Measurements from ENCODE around the gene PIK3AP1.
"Not testable (repeated sequence)": the region's sequence is repeated elsewhere in the genome, so short reads cannot be mapped to it uniquely, and the experiment has no call there.

The PIK3AP1 gene

DNA sequence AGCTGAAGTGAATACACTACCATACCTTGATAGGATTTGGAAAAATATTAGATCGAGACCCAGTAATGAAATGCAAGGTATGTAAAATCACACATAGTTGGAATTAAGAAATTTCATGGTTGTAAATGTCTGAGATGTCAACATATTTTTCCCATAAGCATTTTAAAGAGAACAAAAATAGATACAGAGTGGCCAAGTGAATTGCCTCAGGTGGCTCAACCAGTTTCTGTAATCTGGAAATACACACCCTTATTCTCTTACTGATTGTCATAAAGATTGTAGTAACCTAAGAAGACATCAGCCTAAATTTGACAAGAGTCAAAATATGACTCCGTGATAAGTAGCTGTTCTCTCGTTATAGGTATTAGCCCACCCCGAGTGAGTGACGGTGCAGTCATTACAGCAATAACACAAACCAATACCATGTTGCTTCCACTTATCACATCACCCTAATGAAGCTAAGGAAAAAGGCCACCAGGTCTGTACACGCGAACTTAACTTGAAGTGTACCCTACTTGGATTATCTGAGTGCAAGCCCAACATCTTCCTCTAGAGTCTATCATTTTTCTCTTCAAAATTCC lies 23.4 kb downstream of the PIK3AP1 start:
- no peak for DNase-seq (ENCODE audit: low read depth)

DNA sequence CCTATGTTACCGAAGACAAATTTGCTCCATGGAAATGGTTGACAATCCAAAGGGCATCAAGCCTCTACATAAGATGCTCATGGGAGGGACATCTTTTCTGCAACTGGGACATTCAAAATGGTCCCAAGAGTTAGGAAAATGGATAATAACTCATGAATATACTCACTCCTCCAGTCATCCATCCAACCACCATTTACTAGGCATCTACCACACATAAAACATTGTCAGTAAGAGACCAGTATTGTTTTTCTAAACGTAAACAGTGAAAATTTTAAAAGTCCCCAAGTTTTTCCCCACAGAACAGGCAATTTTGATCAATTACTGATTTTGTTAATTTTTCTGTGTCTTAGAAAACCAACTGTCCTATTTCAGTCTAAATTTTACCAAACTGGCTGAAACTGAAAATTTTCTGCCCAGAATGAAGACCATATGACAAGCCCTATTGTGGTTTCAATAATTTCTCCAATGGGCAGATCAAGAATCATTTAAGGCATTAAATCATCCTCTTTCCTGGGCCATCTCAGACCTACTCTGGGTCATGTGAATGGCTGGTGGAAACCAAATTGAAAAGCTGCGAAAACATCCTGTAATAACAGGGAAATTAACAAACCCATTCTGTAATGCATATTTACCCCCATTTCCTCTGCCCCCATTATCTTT lies 24.2 kb downstream of the PIK3AP1 start:
- DNase-seq (ENCODE audit: low read depth), result no peak

DNA sequence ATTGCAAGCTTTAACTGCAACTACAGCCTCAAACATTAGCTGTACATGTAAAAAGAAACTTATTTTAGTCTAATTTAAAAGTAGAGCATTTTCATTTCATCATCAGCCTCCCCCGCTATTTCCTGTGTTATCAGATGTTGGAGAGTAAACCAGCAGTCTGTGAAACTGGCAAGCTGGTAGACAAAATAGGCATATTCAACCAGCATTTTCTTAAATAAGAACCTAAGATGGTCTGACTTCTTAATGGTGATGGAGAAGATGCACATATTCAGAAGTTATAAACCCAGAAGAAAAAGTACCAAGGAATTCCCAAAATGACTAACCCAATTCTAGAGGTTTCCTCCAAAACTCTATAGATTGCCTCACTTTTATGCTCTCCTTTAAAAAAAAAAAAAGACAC lies 24.9 kb downstream of the PIK3AP1 start:
- DNase-seq (ENCODE audit: low read depth), result no peak

DNA sequence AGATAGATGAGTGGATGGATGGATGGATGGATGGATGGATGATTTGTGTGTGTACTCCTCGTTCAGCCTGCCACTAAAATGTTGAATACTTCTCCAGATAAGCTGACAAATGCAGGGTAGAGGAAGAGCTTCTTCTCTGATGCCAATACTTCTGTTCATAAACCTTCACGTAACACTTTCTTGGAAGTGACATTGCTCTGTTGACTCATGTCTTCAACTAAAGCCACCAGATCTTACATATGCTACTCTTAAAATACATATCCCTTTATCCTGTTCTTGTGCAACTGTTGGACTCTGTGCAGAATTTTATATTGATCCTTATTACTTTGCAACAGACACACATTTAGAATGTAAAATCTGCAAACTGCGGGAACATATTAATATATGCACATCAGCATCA lies 26.9 kb downstream of the PIK3AP1 start:
- no peak for DNase-seq (ENCODE audit: low read depth)

DNA sequence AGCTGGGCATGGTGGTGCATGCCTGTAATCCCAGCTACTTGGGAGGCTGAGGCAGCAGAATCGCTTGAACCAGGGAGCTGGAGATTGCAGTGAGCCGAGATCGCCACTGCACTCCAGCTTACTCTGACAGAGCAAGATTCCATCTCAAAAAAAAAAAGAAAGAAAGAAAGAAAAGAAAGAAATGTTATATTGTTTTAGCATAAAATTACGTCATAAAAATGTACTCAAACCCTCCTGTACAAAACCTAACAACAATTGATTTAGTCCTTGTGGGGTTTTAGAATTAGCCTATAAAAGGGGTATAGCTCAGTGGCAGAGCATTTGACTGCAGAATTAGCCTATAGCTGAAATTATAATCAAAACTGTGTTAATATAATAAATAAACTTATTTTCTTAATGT lies 27.9 kb downstream of the PIK3AP1 start:
- DNase-seq (ENCODE audit: low read depth), result no peak

DNA sequence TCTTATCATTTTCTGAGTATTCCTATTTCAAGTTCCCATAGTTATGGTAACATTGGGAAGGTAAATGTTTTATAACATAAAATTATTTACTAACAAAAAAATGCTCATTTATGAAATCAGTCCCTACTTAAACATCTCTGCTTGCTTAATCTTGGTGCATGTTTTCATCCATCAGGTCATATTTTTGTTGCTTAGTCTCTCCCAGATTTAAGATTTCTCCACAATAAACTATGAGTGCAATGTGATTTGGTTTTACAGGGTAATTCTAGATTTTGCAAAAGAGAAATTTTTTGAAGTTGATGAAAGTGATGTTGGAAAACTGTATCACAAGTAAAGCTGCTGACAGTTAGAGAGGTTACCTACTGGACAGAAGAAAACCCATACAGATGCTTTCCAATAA lies 28.6 kb downstream of the PIK3AP1 start:
- no peak for DNase-seq (ENCODE audit: low read depth)

DNA sequence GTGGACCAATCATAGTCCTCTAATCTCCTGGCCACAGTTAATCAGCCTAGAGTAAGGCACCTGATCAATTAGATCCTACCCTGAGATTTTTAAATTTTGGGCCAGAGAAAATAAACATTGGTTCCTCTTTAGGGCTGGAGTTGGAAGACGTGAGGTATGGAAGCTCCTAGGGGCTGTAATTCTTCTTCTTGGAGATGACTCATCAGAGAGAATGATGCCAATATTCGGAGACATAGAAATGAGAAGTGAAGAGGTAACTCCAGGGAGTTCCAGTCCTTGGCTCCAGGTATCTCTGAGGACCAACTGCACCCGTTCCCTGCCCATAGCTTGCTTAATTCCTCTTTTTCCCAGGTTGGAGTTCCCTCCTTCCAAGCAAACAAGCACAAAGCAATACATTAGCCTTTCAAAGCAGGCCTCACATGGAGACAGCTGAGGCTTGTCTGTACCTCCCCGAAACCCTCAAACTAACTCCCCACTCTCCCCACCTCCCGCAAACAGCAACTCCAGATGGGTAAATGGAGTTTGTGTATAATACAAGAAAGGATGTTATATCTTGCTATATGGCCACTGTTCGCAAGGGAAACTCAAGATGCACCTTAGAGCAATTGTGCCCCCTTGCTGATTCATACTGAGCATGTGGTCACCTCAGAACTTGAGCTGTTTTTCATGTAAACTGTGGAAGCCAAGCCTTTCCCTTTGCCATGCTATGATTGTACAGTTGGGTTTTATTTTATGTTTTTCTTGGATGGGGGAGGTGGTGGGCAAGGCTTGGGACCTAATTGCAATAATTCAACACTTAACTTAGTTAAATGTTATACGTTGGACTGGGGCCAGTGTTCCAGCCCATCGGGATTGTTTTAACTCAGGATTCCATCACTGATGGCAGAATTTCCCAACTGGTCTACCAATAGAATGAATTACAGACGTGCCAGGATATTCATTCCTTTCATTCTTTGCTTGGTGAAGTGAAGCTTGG lies 29.3 kb downstream of the PIK3AP1 start:
- no peak for DNase-seq (ENCODE audit: low read depth)

DNA sequence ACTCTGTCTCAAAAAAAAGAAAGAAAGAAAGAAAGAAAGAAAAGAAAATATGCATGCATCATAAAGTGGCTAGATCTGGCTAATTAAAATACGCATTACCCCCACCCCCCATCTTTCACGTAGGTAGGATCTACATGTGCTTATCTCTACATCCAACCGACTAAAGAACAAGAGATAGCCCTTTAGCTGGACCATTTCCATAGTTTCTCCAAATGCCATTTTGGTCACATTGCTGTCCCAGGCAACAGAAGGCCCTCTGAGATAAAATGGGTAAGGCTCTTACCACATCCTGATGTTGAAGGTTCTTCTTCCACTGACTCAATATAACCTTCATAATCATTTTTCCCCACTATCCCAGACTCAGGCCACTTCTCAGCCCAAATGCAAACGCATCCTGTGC lies 31.5 kb downstream of the PIK3AP1 start:
- no peak for DNase-seq (ENCODE audit: low read depth)

DNA sequence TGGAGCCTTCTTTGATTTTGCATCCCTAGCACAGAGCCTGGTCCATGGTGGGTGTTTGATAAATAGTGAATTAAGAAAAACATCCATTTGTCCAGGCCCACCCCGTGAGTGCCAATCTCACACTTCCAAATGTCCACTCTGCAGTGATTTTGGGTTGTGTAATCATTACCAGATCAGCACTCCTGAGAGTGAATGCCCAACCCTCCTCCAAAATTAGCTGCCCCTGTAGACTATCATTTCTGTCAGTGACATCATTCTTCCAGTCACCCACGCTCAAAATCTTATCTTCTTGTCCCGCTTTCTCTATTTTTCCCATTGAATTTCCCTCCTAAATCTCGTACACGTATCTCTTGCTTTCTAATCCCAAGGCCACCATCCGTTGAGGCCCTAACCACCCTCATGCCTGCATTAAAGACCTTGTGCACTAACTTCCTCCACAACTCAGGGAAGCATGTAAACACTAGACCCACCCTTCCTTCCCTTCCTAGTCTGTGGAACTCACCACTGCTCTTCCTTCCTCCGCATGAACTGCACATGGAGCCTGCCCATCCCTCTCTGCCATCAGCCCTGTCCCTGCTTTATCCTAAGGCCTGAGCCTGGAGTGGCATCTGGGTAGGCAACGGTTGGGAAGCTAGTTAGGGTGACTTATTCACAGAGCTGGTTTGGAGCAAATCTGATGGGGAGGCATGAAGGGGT lies 32.8 kb downstream of the PIK3AP1 start:
- DNase-seq (ENCODE audit: low read depth), result no peak

DNA sequence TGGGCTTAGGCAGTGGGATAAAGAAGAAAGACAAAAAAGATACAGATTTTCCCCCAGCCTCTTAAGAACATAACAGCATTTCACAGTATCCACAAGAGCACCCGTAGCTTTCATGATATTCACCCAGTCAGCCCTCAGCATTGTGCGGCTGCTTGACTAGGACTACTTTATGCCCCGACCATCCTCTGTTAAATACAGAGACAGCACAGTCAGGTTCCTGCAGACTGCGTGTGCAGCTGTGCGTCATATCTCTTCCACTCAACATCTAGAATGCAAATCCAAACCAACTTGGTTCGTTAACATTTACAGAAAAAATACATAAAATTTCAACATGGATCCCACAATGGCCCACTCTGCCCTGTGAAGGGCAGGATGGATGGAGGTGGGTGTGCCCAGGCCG lies 33.8 kb downstream of the PIK3AP1 start:
- no peak for DNase-seq (ENCODE audit: low read depth)

DNA sequence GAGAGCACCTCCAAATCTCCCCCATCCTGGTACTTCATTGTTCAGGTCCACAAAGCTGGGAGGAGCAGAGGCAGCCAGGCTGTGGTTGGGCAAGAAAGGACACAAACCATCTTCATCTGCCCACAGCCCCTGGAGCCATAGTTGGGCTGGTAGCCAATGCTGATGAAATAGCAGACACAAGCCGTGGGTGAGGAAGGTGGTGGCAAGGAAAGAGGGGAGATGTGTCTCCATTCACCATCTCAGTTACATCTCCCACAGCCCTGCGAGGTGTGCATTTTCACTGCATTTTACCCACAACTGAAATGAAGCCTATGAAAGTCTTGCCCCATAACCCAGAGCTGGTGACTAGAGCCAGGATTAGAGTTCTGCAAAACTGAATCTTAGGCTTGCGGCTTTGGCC lies 35.0 kb downstream of the PIK3AP1 start:
- DNase-seq (ENCODE audit: low read depth), result no peak

DNA sequence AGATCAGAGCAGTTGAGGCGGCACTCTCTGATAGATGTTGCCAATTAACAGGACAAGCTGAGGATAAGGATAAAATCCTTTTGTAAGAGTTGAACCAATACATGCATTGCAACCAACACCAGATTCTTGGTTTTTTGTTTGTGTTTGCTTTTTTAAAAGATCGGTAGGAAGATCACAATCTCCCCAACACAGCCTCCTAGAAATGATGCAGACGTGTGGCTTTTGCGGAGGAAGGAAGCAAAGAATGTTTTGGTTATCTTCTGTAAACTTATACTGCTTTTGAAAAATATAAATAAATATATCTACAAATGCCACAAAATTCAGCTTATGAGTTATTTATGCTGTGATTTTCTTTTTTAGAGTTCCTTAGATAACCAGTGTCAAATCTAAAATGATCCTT lies 35.5 kb downstream of the PIK3AP1 start:
- no peak for DNase-seq (ENCODE audit: low read depth)

DNA sequence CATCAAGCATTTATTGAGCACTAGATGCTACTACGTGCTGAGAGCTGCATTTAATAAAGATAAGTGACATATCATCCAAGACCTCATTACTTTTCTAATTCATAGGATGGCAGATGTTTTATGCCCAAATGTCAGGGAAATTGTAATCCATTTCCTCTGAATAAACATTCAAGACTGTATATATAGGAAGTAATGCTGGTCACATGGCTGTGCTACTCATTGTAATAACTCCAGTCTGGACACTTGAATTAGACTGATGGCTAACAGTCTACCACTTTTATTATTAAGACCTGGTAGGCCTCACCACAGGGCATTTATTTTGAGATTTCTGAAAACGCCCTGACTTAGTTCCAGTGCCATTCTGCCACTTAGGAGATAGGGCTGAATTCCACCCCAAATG lies 36.6 kb downstream of the PIK3AP1 start:
- DNase-seq (ENCODE audit: low read depth), result no peak

DNA sequence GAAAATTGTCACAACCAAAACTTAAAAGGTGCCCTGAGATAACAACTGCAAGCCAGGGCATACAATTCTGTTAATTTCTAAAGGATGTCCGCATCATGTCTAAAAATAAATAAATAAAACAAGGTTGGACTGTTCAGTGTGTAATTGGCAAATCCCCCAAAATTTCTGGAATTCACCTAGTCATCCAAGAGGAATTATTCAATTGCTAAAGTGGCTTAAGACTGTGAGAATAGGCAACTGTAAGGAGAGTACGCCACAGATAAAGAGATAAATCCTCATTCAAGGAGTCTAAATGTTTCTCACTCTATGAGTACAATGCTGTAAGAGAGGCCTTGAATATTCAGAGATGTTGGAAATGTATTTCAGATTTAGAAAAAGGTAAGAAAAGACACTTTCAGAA lies 37.2 kb downstream of the PIK3AP1 start:
- DNase-seq (ENCODE audit: low read depth), result peak; percentile 31

DNA sequence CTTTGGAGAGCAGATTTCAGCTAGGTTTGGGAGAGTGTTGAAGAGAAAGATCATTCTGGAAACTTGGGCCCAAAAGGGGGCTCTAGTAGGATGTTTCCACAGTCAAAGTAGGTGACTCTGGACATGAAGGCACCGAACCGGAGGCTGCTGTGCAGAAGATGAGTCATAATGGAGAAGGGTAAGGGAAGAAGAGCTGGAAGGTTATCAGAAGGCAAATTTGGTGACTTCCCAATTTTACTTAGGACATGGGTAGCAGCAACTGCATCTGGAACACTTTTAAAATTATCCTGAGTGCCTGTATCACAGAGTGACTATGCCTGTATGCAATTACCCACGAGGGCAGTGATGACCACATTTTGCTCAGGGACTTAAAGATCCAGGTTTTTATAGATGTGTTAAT lies 38.8 kb downstream of the PIK3AP1 start:
- DNase-seq (ENCODE audit: low read depth), result no peak

DNA sequence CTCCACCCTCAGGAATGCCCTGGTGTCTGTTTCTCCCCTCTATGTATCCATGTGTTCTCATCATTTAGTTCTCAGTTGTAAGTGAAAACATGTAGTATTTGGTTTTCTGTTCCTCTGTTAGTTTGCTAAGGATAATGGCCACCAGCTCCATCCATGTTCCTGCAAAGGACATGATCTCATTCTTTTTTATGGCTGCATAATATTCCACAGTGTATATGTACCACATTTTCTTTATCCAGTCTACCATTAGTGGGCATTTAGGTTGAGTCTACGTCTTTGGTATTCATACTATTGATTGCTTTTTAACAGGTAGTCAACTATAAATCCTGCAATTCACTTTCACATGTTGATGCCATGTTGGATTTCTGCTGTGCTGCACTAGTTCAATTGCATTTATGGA lies 39.9 kb downstream of the PIK3AP1 start:
- not testable (repeated sequence) for DNase-seq (ENCODE audit: low read depth)

DNA sequence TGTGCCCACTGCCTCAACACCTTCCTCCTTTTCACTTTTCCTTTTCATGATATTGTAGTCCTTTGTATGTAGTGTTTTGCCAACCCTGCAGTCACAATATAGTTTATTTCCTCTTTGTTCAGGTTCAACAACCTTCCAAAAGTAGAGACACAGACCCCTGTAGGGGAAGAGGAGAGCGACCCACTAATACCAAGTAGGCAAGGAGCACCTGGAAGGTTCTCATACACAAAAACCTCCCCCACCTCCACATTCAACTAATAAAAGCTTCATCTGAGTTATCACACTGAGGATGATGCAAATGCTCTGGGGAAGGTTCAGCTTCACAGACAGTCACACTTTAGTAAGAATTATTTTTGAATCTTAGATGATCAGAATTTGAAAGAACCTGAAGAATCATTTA lies 41.6 kb downstream of the PIK3AP1 start:
- DNase-seq (ENCODE audit: low read depth), result no peak

DNA sequence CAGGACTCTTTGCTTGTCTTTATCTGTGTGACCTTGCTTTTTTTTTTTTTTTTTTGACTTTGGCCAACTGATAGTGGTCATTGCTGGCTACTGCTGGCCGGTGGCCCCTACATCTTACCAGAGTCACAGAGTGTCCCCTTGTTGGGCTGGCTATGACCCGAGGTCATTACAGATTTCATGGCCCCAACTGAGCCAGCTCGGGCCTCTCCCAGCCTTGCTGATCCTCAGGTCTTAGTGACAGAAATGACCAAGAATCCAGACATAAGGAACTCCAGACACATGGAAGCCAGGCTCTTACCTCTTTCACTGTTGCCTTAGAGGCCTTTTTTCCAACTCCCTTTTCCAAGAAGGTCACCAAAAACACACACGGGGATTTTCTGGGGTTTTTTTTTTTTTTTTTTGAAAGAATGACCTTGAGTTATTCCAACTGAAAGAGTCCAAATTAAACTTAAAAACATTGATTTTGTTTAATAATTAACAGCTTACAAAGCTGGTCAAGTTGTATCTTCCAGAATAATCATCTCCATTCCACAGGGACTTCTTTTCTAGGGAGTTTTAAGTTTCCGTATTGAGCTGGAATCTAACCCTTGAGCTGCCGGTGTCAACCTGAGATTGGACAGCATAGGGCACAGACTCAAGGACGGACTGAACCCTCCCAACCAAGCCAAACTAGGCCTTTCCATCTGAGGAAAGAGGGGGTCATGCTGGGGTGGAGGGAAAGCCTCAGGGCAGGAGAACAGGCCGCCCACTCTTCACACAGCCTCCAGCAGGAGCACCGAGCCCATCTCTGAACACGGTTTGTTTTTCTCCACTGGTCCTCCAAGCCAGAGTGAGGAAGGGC lies 43.8 kb downstream of the PIK3AP1 start:
- DNase-seq (ENCODE audit: low read depth), result no peak

DNA sequence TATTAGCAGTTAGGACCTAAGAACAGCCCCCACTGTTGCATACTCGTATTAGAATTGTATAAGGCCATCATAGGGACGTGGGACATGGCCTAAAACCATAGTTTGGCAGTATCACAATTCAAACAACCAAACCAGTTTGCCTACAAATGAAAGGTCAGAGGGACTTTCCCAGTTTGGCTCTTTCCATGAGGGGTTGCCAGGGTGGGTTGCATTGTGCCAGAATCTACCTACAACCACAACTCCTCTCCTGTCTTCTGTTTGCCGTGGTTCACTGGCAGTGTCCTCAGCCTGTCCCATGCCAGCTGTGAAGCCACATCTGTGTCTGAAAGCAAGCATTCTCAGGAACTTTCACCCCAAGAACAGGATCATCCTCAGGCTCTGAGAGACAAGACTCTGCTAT lies 44.5 kb downstream of the PIK3AP1 start:
- DNase-seq (ENCODE audit: low read depth), result no peak

DNA sequence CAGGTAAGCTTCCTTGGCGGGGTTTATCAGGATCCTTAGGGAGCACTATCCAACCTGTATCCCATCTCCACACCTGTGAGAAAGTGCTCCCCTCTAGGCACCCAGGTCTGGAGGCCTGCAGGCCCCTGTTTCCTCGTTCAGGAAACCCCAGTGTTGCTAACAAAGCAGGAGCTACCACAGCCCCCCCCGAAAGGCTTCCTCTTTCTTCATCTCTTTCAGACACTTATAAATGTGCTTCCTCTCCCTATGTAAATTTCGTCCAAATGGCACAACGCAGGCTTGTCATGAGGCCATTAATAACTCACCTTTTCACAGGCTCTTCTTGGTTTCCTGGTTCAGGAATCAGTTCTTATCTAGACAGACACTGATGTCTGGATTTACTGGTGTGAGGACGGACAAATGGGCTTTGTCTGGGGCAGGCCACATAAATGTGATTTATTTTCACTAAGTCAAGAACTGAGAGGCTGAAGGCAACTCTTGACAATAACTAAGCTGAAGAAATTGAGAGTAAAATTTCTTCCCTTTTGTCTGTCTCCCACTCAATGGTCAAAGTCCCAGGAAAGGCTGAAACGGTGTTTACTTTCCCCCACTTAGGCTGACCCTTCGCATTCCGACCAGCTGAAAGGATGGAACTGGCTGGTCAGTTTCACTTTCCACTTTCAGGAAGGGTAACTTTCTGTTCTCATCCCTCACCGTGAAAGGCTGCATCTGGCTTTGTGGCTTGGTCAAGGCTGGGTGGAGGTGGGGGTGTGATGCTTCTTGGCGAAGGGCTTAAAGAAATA lies 46.8 kb downstream of the PIK3AP1 start:
- DNase-seq (ENCODE audit: low read depth), result peak; percentile 28

Data from non-pigmented ciliary epithelial cell (primary cell).